Epithelial cell of proximal tubule (primary cell): ENCODE measurements around the gene PLPPR1. TPM values are rescaled to one million over a fixed set of nuclear protein-coding genes. Genes with fewer than 3 reads are reported as not detected.

Experiments used
- DNase-seq: peaks from one replicate; pipeline ENCODE4 v3.0.0-alpha.2; 2011; ENCODE audit warnings: low read depth
- H3K4me3 ChIP-seq: 2 replicates; pipeline ENCODE4 v1.5.1; 2011; ENCODE audit warnings: low read depth, mild to moderate bottlenecking, low read length
- total RNA-seq: library from RNA; depleted of rRNA; stranded (reverse); fragments of >200 nt; gene quantifications from 2 replicates; pipeline ENCODE4 v1.2.3, GENCODE V29; 2015
- TF ChIP-seq, protein P1 (sequence below): conservative IDR thresholded peaks from 2 replicates; pipeline ENCODE4 v1.5.1; 2012; ENCODE audit warnings: low read depth, mild to moderate bottlenecking, low read length

The PLPPR1 gene
- total RNA-seq, 1 donor from 2014 or later, result not detected

DNA sequence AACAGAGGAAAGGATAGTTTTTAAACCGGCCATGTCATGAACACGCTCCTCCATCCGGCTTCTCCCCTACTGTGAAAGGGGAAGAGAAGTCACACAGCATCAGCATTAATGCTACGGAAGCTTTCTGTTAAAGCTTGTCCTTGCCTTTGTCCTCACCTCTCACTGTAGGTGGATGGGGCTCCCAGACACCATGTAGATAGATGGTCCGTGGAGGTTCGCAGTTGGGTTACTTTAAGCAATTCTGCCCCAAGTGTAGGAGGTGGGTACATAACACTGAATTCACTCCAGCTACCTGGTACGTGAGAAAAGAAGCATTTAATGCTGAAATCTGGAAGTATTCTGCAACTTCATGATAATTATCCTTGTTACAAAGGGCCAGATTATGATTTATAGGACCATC is 190.5 kb downstream of the PLPPR1 start:
- no peak for DNase-seq
- TF ChIP-seq, protein P1, sequence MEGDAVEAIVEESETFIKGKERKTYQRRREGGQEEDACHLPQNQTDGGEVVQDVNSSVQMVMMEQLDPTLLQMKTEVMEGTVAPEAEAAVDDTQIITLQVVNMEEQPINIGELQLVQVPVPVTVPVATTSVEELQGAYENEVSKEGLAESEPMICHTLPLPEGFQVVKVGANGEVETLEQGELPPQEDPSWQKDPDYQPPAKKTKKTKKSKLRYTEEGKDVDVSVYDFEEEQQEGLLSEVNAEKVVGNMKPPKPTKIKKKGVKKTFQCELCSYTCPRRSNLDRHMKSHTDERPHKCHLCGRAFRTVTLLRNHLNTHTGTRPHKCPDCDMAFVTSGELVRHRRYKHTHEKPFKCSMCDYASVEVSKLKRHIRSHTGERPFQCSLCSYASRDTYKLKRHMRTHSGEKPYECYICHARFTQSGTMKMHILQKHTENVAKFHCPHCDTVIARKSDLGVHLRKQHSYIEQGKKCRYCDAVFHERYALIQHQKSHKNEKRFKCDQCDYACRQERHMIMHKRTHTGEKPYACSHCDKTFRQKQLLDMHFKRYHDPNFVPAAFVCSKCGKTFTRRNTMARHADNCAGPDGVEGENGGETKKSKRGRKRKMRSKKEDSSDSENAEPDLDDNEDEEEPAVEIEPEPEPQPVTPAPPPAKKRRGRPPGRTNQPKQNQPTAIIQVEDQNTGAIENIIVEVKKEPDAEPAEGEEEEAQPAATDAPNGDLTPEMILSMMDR, result no peak
- H3K4me3 ChIP-seq, result no peak overlapping the region

DNA sequence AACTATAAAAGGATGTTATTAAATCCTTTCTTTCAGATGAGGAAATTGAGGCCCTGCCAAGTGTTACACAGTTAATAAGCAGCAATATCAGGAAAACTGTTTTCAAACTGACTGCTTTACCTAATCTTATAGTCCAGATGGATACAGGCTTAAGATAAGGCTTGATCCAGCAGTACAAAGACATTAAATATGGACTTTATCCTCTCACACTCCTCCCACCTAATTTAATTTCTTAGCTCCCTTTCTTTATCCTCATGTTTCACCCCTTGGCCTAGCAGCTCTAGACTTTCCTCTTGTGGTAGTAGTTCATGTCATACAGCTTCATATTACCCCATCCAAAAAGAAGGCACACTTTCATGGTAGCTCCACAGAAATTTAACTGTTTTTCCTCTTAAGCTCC is 191.8 kb downstream of the PLPPR1 start:
- TF ChIP-seq, protein P1, result no peak
- no peak for DNase-seq
- no peak overlapping the region for H3K4me3 ChIP-seq

DNA sequence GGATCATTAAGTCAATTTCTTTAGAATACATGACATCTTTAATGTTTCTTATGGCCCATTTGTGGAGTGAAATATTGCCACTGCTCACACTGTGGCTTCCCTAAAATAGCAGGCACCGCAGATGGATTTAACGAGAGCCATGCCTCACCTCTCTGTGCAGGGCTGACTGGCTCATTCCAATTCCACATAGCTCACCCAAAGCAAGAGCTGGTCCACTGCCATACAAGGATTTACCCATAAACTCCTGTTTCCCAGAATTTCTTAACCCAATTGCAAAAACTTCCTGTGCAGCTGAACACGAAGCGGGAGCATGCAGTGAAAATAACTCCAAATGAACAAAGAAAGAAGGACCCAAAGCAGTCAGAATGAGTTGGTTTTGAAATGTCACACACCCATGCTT is 196.7 kb downstream of the PLPPR1 start:
- no peak for DNase-seq
- TF ChIP-seq, protein P1, result no peak
- H3K4me3 ChIP-seq, result no peak overlapping the region

DNA sequence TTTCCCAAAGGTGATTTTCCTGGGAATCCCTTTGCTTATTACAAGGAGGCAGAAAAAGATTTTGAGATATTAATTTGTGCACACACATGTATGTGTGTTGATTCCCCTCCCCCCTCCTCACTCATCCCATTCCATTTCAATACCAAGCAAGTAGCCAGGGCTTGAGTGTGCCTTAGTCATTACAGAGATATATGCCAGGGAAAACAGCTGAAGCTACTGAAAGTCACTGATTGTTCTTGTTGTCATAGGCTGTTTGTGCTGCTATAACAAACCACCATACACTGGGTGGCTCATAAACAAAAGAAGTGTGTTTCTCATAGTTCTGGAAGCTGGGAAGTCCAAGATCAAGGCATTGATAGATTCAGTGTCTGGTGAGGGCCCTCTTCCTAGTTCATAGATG is 197.6 kb downstream of the PLPPR1 start:
- TF ChIP-seq, protein P1, result no peak
- no peak overlapping the region for H3K4me3 ChIP-seq
- DNase-seq, result no peak

DNA sequence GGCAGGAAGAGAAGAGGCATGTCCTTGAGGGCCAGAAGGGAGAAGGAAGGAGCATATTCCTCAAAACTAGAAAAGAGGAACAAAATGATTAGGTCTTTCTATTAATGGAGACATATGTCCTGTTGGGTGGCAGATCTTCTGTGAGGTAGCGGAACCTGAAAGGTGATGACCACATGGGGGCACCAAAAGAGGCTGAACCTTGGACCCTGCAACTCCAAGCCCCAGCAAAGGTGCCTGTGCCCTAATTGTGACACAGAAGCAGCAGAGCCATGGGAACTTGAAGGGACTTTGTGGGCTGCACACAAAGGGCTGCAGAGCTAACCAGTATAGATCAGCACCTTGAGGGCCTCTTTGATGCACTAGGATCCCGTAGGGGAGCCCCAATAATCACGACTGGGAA is 198.3 kb downstream of the PLPPR1 start:
- no peak overlapping the region for H3K4me3 ChIP-seq
- TF ChIP-seq, protein P1, result no peak
- DNase-seq, result no peak

DNA sequence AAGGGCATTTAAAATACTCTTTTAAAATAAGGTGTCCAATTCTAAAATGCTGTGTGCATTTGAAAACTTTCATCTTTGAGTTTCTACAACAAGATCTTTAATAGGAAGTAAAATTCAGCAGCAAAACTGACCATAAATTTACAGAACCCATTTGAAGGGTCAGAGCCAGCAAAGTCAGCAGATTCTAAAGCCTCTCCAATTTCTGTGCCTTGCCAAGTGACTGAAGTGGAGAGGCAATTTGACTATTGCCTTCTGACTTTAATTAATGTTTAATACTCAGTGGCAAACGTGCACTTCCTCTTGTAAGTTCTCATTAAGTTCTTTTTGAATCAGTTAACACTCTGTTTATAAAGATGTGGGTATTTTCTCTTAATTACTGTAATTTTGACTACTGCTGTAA is 201.1 kb downstream of the PLPPR1 start:
- TF ChIP-seq, protein P1, result no peak
- no peak for DNase-seq
- no peak overlapping the region for H3K4me3 ChIP-seq

DNA sequence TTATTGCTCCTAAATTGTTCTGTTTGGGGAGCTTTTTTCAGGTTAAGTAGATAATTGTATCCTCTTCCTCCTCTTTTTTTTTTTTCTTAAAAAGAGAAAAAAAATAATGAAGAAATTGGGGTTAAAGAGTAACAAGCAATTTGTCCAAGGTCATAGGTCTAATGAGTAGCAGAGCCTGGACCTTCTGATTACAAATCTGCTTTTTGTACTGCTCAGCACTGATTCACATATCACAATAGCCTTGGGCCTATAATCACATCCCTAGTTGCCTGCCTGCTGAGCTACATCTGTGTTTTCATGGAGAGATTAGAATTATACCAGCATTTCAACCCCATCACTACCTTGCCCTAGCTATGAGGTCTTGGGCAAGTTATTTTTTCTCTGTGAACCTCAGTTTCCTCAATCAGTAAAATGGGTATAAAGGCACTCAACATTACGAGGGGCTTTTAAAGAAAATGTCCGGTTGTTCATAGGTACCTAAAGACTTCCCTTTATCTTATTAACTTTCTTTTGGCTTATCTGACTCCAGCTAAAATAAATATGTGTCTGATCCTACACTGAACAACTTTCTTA is 204.0 kb downstream of the PLPPR1 start:
- no peak for DNase-seq
- no peak overlapping the region for H3K4me3 ChIP-seq
- TF ChIP-seq, protein P1, result no peak
